Hematopoietic multipotent progenitor cell treated with erythropoietin and hydrocortisone succinate and interleukin-3 and kit ligand, for 4 days (in vitro differentiated cells): ENCODE results near the gene FKRP.

Experiments
- DNase-seq: peaks from one replicate; pipeline ENCODE4 v3.0.0-alpha.2; 2015

Gene FKRP

GRCh38 chr19:46732172-46732938 lies 13.5 kb upstream of the FKRP start:
- DNase-seq: no peak

GRCh38 chr19:46732966-46733689 lies 12.7 kb upstream of the FKRP start:
- no peak for DNase-seq

- no peak for DNase-seq
Measured at GRCh38 chr19:46733690-46734292, 12.1 kb upstream of the FKRP start.

- DNase-seq: peak; percentile 84
Measured at GRCh38 chr19:46736531-46737297, 9.1 kb upstream of the FKRP start.

GRCh38 chr19:46737298-46737654 lies 8.6 kb upstream of the FKRP start:
- DNase-seq: no peak

GRCh38 chr19:46737761-46738171 lies 8.1 kb upstream of the FKRP start:
- no peak for DNase-seq

GRCh38 chr19:46739290-46739771 lies 6.5 kb upstream of the FKRP start:
- DNase-seq: no peak

GRCh38 chr19:46741447-46741846 lies 4.4 kb upstream of the FKRP start:
- no peak for DNase-seq

GRCh38 chr19:46742926-46743480 lies 2.9 kb upstream of the FKRP start:
- DNase-seq: no peak

- no peak for DNase-seq
Measured at GRCh38 chr19:46744005-46744691, 1.7 kb upstream of the FKRP start.

GRCh38 chr19:46745030-46745429 lies 827 bp upstream of the FKRP start:
- DNase-seq: no peak

GRCh38 chr19:46746281-46747057 lies 612 bp downstream of the FKRP start, which contains the start of gene STRN4:
Gene STRN4 (minus strand): TSS chr19:46746450. CDS start chr19:46746430, 20 bp downstream.
- DNase-seq: peak; percentile 81

GRCh38 chr19:46748325-46749109 lies 2.7 kb downstream of the FKRP start:
- DNase-seq: peak; percentile 88

- peak; percentile 85 for DNase-seq
Measured at GRCh38 chr19:46753420-46754155, 7.7 kb downstream of the FKRP start.

- DNase-seq: no peak
Measured at GRCh38 chr19:46755077-46755852, 9.4 kb downstream of the FKRP start.

- DNase-seq: no peak
Measured at GRCh38 chr19:46755853-46756543, 10.1 kb downstream of the FKRP start.

- DNase-seq: no peak
Measured at GRCh38 chr19:46756544-46756888, 10.7 kb downstream of the FKRP start.

- DNase-seq: no peak
Measured at GRCh38 chr19:46759206-46759605, 13.3 kb downstream of the FKRP start.
